H1 (cell line): ENCODE data around the gene TRABD2B. TPM values are rescaled to one million over a fixed set of nuclear protein-coding genes. Genes with fewer than 3 reads are reported as not detected.

Experiments
- CTBP2 ChIP-seq: IDR thresholded peaks from 2 replicates; pipeline ENCODE4 v1.7.0; 2011; ENCODE audit warnings: borderline replicate concordance, mild to moderate bottlenecking, moderate library complexity, mixed read lengths, low read length; ENCODE audit not compliant: insufficient read depth, insufficient read length
- FOSL1 ChIP-seq: IDR thresholded peaks from 2 replicates; pipeline ENCODE4 v1.6.1; 2011; ENCODE audit warnings: mild to moderate bottlenecking, low read depth, low read length, moderate library complexity; ENCODE audit not compliant: insufficient read depth
- GABPA ChIP-seq: IDR thresholded peaks from 2 replicates; pipeline ENCODE4 v1.6.1; 2011; ENCODE audit warnings: mild to moderate bottlenecking, low read length, moderate library complexity, borderline replicate concordance; ENCODE audit not compliant: insufficient read depth
- KDM4A ChIP-seq: IDR thresholded peaks from one replicate; pipeline ENCODE4 v1.7.1; 2012; ENCODE audit warnings: low read depth, mild to moderate bottlenecking, moderate library complexity, low read length, inconsistent platforms; ENCODE audit not compliant: severe bottlenecking
- RXRA ChIP-seq: IDR thresholded peaks from 2 replicates; pipeline ENCODE4 v1.6.1; 2011; ENCODE audit warnings: low read depth, mild to moderate bottlenecking, low read length, moderate library complexity; ENCODE audit not compliant: insufficient read depth
- SUZ12 ChIP-seq: fragments of 200-600 bp; sonication (generic); IDR thresholded peaks from 2 replicates; pipeline ENCODE4 v1.6.1; 2012; ENCODE audit warnings: mild to moderate bottlenecking, inconsistent platforms, low read length, moderate library complexity, mixed read lengths
- polyA plus RNA-seq, 7 experiments: library from polyadenylated mRNA; depleted of rRNA in 3 of 7; stranded (reverse) in 5 of 7; unstranded in 2 of 7; fragments of >200 nt in 5 of 7; fragments of 200-250 nt in 2 of 7; gene quantifications; 1 replicate in 5 of 7; 2 replicates in 1 of 7; 4 replicates in 1 of 7; pipeline versions ENCODE4 v1.2.1 to v1.2.3, GENCODE V29; 2011 to 2013; ENCODE audit warnings: missing spikeins in 2 of 7, mixed read lengths in 2 of 7
- total RNA-seq: library from RNA; stranded (reverse); fragmentation: NEBNext Ultra II Directional; extraction: Animal tissue kit (Norgen Biotek cat#: 25700); gene quantifications from 2 replicates; pipeline ENCODE4 v1.2.1, GENCODE V29; 2021
- TF ChIP-seq, protein P1 (sequence below): IDR thresholded peaks from 2 replicates; pipeline ENCODE4 v1.6.1; 2011; ENCODE audit warnings: low read length, improper control_type of control experiment

The TRABD2B gene
- total and polyA plus RNA-seq, 2 of the 8 experiments (the other 6 are each of a cell fraction or from before 2014, with no cell fraction given), result 0.95 to 3.4 TPM

DNA sequence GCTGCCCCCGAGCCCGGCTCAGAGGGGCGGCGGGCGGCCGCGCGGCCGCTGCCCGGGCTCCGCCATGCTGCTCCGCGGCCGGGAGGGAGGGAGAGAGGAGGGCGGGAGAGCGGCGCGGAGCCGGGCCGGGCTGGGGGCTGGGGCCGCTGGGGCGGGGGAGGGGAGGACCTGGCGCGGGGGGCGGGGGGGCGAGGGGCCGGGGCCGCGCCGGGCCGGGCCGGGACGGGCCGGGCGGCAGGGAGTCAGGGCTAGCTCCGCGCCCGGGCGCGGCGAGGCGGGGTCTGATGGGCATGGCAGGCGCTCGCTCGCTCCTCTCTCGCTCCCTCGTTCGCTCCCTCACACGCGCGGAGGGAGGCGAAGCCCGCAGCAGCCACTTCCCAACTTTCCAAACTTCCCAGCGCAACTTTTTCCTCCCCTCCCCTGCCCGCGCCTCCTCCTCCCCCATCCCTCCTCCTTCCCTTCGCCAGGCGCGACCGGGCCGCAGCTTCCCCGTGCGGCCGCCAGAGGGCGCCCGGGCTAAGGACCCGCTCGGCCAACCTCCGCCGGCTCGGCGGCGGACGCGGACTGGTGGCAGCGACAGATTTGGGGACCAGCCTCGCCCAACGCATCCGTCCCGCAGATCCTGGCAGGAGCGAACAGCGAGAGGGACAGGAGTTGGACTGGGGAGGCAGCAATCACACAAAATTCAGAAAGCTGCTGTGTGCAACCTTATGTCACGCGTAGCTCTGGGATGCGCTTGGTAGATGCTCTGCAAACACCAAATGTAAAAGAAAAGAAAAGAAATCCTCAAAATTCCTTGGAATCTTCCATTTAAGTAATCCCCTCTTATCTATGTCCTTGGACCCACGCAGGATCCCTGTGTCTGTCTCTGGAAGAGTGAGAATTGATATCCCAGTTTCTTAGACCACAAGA, at the start of gene TRABD2B (continued):
- TF ChIP-seq KDM4A (peak; percentile 22), FOSL1 (no peak), CTBP2 (no peak), GABPA (no peak), RXRA (no peak), SUZ12 (peak; percentile 32; the same call in 1 of the 2 replicates)
- TF ChIP-seq, protein P1, sequence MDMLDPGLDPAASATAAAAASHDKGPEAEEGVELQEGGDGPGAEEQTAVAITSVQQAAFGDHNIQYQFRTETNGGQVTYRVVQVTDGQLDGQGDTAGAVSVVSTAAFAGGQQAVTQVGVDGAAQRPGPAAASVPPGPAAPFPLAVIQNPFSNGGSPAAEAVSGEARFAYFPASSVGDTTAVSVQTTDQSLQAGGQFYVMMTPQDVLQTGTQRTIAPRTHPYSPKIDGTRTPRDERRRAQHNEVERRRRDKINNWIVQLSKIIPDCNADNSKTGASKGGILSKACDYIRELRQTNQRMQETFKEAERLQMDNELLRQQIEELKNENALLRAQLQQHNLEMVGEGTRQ, result no peak
